Measurements from ENCODE around the gene TBCK.

Gene TBCK

GRCh38 chr4:106109929-106110328 is 206.1 kb downstream of the TBCK start:
- no peak for DNase-seq

- DNase-seq, result no peak
These were observed 210.3 kb downstream of the TBCK start for GRCh38 chr4:106105697-106106096.

GRCh38 chr4:106104276-106104675 is 211.7 kb downstream of the TBCK start:
- no peak for DNase-seq

GRCh38 chr4:106096454-106096853 is 219.6 kb downstream of the TBCK start:
- DNase-seq, result no peak

- DNase-seq, result no peak
These were observed 220.6 kb downstream of the TBCK start for GRCh38 chr4:106095408-106095807.

- DNase-seq, result no peak
These were observed 223.5 kb downstream of the TBCK start for GRCh38 chr4:106092361-106093040.

GRCh38 chr4:106090826-106091225 is 225.2 kb downstream of the TBCK start:
- DNase-seq, result no peak

GRCh38 chr4:106083065-106083464 is 232.9 kb downstream of the TBCK start:
- DNase-seq, result no peak

GRCh38 chr4:106080376-106080775 is 235.6 kb downstream of the TBCK start:
- no peak for DNase-seq

- no peak for DNase-seq
These were observed 236.4 kb downstream of the TBCK start for GRCh38 chr4:106079616-106080015.

GRCh38 chr4:106065018-106065417 is 251.0 kb downstream of the TBCK start:
- no peak for DNase-seq

- DNase-seq, result no peak
These were observed 253.0 kb downstream of the TBCK start for GRCh38 chr4:106063009-106063408.

- no peak for DNase-seq
These were observed 253.5 kb downstream of the TBCK start for GRCh38 chr4:106062452-106062875.

GRCh38 chr4:106058921-106059320 is 257.1 kb downstream of the TBCK start:
- DNase-seq, result no peak

GRCh38 chr4:106056914-106057313 is 259.1 kb downstream of the TBCK start:
- DNase-seq, result no peak

- DNase-seq, result no peak
These were observed 264.5 kb downstream of the TBCK start for GRCh38 chr4:106051514-106051913.

- no peak for DNase-seq
These were observed 266.5 kb downstream of the TBCK start for GRCh38 chr4:106049490-106049889.

- no peak for DNase-seq
These were observed 267.6 kb downstream of the TBCK start for GRCh38 chr4:106048250-106048971.

- DNase-seq, result no peak
These were observed 269.9 kb downstream of the TBCK start for GRCh38 chr4:106046083-106046482.

- DNase-seq, result no peak
These were observed 274.6 kb downstream of the TBCK start for GRCh38 chr4:106041294-106042002.

- DNase-seq, result no peak
These were observed 276.2 kb downstream of the TBCK start for GRCh38 chr4:106039796-106040195.

- no peak for DNase-seq
These were observed 277.1 kb downstream of the TBCK start for GRCh38 chr4:106038908-106039307.

GRCh38 chr4:106038012-106038411 is 278.0 kb downstream of the TBCK start:
- no peak for DNase-seq

GRCh38 chr4:106036848-106037247 is 279.2 kb downstream of the TBCK start:
- DNase-seq, result no peak

Measured in activated CD4-positive, alpha-beta T cell treated with anti-CD3 and anti-CD28 coated beads for 48 hours (primary cell).